Tibial artery (tissue), 4 donors: ENCODE results near the gene CACNA1D.

ENCODE experiments used
- DNase-seq, 2 donors: peaks; one replicate each; pipeline ENCODE4 v3.0.0-alpha.2; 2019
- H3K27ac ChIP-seq, 2 donors: fragments of 200-600 bp; sonication (generic) in 1 of 2; 1 replicate in 1 of 2; 2 replicates in 1 of 2; pipeline ENCODE4 v1.5.1; 2018 to 2019; ENCODE audit warnings: mild to moderate bottlenecking in 1 of 2
- H3K27me3 ChIP-seq, 2 donors: fragments of 200-600 bp; sonication (generic) in 1 of 2; one replicate each; pipeline versions ENCODE4 v1.5.1 to v1.6.0; 2016 to 2019
- H3K36me3 ChIP-seq, 3 donors: fragments of 200-600 bp; sonication (generic) in 2 of 3; one replicate each; pipeline ENCODE4 v1.5.1; 2016 to 2019; ENCODE audit warnings: mild to moderate bottlenecking in 2 of 3
- H3K4me1 ChIP-seq, 4 donors: fragments of 200-600 bp; sonication (generic) in 2 of 4; 1 replicate in 3 of 4; 2 replicates in 1 of 4; pipeline ENCODE4 v1.5.1; 2016 to 2019
- H3K4me3 ChIP-seq, 2 donors: fragments of 200-600 bp; sonication (generic) in 1 of 2; 1 replicate in 1 of 2; 2 replicates in 1 of 2; pipeline ENCODE4 v1.5.1; 2018 to 2019; ENCODE audit warnings: mild to moderate bottlenecking in 2 of 2
- H3K9me3 ChIP-seq, 3 donors: fragments of 200-600 bp; sonication (generic) in 1 of 3; one replicate each; pipeline ENCODE4 v1.5.1; 2016 to 2019
- intact Hi-C: fragments of 100-400 bp; cut with DNase I; formaldehyde crosslinking; loops from one replicate; pipeline ENCODE4 v1.15.0; 2023; ENCODE audit warnings: low total_unique reads
- TF ChIP-seq, protein P1 (sequence below), 2 experiments: fragments of 200-600 bp in 1 of 2; fragments of 450-650 bp in 1 of 2; IDR thresholded peaks; one replicate each; pipeline ENCODE4 v1.5.1; 2017 to 2019; ENCODE audit warnings: antibody characterized with exemption in 2 of 2, mild to moderate bottlenecking in 1 of 2, moderate library complexity in 1 of 2

CACNA1D gene

DNA sequence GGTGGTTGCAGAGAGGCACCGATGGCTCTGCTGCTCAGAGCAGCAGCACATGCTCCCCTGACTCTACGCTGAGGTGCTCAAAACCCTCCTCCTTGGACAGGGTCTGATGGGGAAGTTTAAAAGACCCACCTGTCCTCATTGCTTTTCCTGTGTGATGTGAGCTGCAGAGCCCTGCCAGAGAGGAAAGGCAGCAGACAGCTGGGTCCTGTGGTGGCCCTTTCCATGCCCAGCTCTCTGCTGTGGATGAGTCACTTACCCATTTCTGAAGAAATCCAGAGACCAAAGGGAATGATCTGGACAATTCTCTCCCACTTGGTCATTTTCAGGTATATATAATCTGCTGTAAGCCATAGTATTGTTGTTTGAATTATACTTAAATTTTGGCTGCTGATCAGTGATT lies 230.2 kb downstream of the CACNA1D start:
- no peaks in the 10 kb centered on the region for H3K9me3 ChIP-seq
- H3K36me3 ChIP-seq, result no peaks in the 10 kb centered on the region
- H3K27ac ChIP-seq, result no peak overlapping the region
- no peak for DNase-seq
- no peak overlapping the region for H3K4me3 ChIP-seq
- intact Hi-C loops, result no loop called here
- TF ChIP-seq, protein P1, sequence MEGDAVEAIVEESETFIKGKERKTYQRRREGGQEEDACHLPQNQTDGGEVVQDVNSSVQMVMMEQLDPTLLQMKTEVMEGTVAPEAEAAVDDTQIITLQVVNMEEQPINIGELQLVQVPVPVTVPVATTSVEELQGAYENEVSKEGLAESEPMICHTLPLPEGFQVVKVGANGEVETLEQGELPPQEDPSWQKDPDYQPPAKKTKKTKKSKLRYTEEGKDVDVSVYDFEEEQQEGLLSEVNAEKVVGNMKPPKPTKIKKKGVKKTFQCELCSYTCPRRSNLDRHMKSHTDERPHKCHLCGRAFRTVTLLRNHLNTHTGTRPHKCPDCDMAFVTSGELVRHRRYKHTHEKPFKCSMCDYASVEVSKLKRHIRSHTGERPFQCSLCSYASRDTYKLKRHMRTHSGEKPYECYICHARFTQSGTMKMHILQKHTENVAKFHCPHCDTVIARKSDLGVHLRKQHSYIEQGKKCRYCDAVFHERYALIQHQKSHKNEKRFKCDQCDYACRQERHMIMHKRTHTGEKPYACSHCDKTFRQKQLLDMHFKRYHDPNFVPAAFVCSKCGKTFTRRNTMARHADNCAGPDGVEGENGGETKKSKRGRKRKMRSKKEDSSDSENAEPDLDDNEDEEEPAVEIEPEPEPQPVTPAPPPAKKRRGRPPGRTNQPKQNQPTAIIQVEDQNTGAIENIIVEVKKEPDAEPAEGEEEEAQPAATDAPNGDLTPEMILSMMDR (IDR thresholded peaks at IDR 0.05), result no peak
- H3K4me1 ChIP-seq, result no peaks in the 10 kb centered on the region
- peaks cover 0 to 14% of the 10 kb centered on the region in 2 donors for H3K27me3 ChIP-seq

DNA sequence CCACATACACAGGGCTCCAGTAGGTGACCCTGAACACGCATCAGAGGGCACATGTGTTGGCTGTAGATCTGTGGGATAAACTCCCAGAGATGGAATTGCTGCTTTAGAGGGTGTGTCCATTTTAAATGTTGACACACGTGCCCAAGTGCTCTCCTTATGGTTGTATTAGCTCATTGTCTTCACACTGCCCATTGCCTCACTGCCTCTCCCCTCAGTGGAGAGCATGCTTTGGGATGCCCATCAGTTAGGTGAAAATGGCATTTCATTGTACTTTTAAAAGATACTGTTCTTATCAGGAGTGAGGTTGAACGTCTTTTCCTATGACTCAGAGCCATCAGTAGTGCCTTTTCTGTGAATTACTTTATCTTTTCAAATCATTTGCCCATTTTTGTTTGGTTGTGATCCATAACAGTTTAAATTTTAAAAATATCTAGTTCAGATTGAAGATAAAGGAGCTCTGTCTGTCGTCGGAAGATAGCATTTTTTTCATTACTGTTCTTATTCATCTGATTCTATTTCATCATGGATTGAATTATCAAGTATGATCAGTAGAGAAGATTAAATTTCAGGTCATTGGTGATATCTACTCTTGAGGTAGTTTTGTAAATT lies 231.1 kb downstream of the CACNA1D start:
- peaks cover 0 to 14% of the 10 kb centered on the region in 2 donors for H3K27me3 ChIP-seq
- H3K27ac ChIP-seq, result no peak overlapping the region
- peaks cover 0 to 4% (median 3%) of the 10 kb centered on the region in 4 donors for H3K4me1 ChIP-seq
- no peak overlapping the region for H3K4me3 ChIP-seq
- TF ChIP-seq, protein P1 (IDR thresholded peaks at IDR 0.05), result no peak
- intact Hi-C loops, result no loop called here
- no peaks in the 10 kb centered on the region for H3K9me3 ChIP-seq
- no peaks in the 10 kb centered on the region for H3K36me3 ChIP-seq
- no peak for DNase-seq

DNA sequence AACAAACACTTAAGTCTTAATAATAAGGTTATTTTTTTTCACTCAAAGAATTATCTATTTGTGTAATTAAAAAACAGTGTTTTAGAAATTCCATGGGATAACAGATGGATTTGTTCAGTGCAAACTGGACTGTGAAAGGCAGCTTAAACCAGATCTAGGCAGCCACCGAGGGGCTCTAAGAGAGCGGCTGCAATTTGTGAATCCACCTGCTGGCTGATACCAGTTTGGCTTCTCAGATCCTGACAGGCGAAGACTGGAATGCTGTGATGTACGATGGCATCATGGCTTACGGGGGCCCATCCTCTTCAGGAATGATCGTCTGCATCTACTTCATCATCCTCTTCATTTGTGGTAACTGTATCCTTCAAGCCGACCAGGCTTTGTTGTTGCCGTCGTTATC lies 232.2 kb downstream of the CACNA1D start:
- peaks cover 0 to 8% (median 4%) of the 10 kb centered on the region in 4 donors for H3K4me1 ChIP-seq
- intact Hi-C loops, result no loop called here
- no peak overlapping the region for H3K27ac ChIP-seq
- H3K36me3 ChIP-seq, result no peaks in the 10 kb centered on the region
- no peaks in the 10 kb centered on the region for H3K9me3 ChIP-seq
- TF ChIP-seq, protein P1 (IDR thresholded peaks at IDR 0.05), result no peak
- H3K4me3 ChIP-seq, result no peak overlapping the region
- no peak for DNase-seq
- peaks cover 0 to 14% of the 10 kb centered on the region in 2 donors for H3K27me3 ChIP-seq

DNA sequence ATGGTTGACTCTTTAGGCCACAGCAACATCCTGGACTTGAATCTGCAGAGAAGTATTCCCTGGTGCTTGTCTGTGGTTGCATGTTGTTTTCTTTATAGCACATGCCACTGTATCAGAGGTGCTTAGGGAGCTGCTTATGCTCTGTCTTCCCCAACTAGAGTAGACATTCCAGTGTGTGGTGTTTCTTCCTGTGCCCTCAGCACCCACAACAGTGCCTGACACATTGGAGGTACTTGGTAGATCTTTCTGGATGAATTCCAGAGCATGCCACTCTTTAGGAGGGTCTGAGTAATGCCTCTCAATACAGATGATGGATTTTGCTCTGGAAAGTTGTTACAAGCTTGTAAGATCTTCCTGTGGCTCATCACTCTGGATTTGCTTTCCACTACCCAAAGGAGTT lies 234.2 kb downstream of the CACNA1D start:
- Histone ChIP-seq H3K4me3 (no peak overlapping the region), H3K4me1 (peaks cover 0 to 8% (median 4%) of the 10 kb centered on the region in 4 donors), H3K36me3 (no peaks in the 10 kb centered on the region), H3K27me3 (peaks cover 0 to 14% of the 10 kb centered on the region in 2 donors), H3K27ac (no peak overlapping the region), H3K9me3 (no peaks in the 10 kb centered on the region)
- DNase-seq, result no peak
- intact Hi-C loops, result no loop called here
- TF ChIP-seq, protein P1 (IDR thresholded peaks at IDR 0.05), result no peak

DNA sequence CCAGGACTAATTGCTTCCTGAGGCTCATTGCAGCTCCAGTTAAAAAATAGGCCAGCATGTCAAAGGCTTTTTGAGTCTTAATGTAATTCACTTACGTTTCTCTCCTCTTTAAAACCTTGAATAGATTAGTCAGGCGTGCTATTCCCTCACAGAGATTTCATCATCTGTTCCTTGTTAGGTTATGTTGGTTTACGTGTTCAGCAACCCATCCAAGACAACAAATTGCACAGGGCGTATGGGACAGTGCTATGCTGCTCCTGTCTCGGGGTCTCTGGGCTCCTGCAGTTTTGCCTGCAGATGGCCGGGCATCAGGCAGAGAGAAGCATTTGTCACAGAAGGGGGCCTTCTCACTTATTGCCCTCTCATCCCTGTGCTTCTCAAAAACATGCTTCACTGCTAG lies 234.7 kb downstream of the CACNA1D start:
- intact Hi-C loops, result no loop called here
- Histone ChIP-seq H3K27ac (no peak overlapping the region), H3K4me1 (peaks cover 0 to 8% (median 4%) of the 10 kb centered on the region in 4 donors), H3K9me3 (no peaks in the 10 kb centered on the region), H3K36me3 (no peaks in the 10 kb centered on the region), H3K27me3 (peaks cover 0 to 12% of the 10 kb centered on the region in 2 donors), H3K4me3 (no peak overlapping the region)
- TF ChIP-seq, protein P1 (IDR thresholded peaks at IDR 0.05), result no peak
- no peak for DNase-seq
